ENCODE data around the gene MEIS1. TPM values are rescaled to one million over a fixed set of nuclear protein-coding genes. Genes with fewer than 3 reads are reported as not detected.

The MEIS1 gene
- total and polyA plus RNA-seq, 4 experiments from 2014 or later: not detected

- H3K4me3 ChIP-seq (ENCODE audit: low read length in 2 of 2): no peak overlapping the region
- peak overlapping the region in 1 of 7 donors; percentile 7 for H3K27ac Mint-ChIP-seq
These were observed 143.8 kb downstream of the MEIS1 start for GRCh38 chr2:66578687-66579106.

DNA sequence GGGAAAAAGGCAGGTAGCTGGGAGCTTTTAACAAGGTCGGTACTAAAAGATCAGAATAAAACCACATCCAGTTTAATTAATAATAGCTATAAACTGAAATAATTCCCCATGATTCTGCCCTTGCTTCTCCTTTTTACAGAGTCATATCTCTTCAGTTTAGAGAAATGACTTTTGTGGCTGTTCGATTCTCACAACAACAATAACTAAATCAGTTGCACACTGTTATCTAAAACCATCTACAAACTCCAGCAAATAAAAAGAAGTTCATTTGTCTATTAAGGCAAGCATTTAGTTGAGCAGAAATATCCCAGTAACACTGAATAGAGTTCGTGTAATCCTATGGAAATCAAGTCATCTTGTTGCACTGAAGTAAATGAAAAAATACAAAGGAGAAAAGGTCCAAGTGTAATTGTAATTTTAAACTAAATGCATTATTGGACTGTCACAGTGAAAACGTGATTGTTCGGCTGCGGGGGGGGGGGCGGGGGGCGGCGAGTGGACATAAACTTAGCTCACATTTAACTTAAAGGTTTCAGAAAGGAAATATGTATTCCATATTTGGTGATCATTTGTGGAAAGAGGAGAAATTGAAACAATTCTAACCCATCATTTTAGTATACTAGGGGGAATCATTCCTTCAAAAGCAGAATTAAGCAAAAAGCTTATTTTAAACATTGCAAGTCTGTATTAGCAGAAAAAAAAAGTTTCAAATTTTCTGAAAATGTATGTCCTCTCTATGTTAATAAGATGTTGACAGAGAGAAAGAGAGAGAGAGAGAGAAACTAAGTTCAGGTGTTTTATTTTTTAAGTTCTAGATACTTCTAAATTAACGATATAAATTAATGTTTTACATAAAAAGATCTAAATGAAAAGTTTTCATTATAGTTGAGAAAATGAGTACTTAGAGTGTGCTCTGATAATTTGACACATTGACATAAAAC lies 144.5 kb downstream of the MEIS1 start:
- Histone ChIP-seq H3K9me3 (ENCODE audit: control insufficient read depth in 1 of 2, low read length in 2 of 2) (no peaks in the 10 kb centered on the region), H3K36me3 (ENCODE audit: insufficient read depth, low read length) (no peaks in the 10 kb centered on the region), H3K27me3 (ENCODE audit: insufficient read depth, low read length) (peaks cover 36% of the 10 kb centered on the region), H3K4me1 (ENCODE audit: insufficient read depth, low read length) (no peaks in the 10 kb centered on the region), H3K27ac (ENCODE audit: low read depth, low read length) (no peak overlapping the region), H3K4me3 (ENCODE audit: low read length in 2 of 2) (no peak overlapping the region)
- ChIA-PET POLR2A (ENCODE audit: partially characterized antibody) (no interaction called here), CTCF (ENCODE audit: partially characterized antibody) (no interaction called here)
- Mint-ChIP-seq H3K27me3 (peaks cover 37 to 41% of the 10 kb centered on the region in 2 donors), H3K9me3 (peaks cover 0 to 13% (median 4%) of the 10 kb centered on the region in 8 donors), H3K4me1 (peaks cover 0 to 12% (median 3%) of the 10 kb centered on the region in 4 donors), H3K36me3 (no peaks in the 10 kb centered on the region), H3K27ac (peak overlapping the region in 1 of 7 donors; percentile 7), H3K4me3 (no peak overlapping the region)
- intact Hi-C loops (cut with micrococcal nuclease): no loop called here
- no peak for DNase-seq

More at GRCh38 chr2:66578687-66579106, 143.8 kb downstream of the MEIS1 start:
- DNase-seq: no peak
- intact Hi-C loops (cut with micrococcal nuclease): no loop called here
- Histone ChIP-seq H3K27ac (ENCODE audit: low read depth, low read length) (no peak overlapping the region), H3K27me3 (ENCODE audit: insufficient read depth, low read length) (peaks cover 33% of the 10 kb centered on the region), H3K4me1 (ENCODE audit: insufficient read depth, low read length) (no peaks in the 10 kb centered on the region), H3K9me3 (ENCODE audit: control insufficient read depth in 1 of 2, low read length in 2 of 2) (no peaks in the 10 kb centered on the region), H3K36me3 (ENCODE audit: insufficient read depth, low read length) (no peaks in the 10 kb centered on the region)
- peaks cover 0 to 13% (median 4%) of the 10 kb centered on the region in 8 donors for H3K9me3 Mint-ChIP-seq
- peaks cover 0 to 12% (median 3%) of the 10 kb centered on the region in 4 donors for H3K4me1 Mint-ChIP-seq
- peaks cover 35 to 41% of the 10 kb centered on the region in 2 donors for H3K27me3 Mint-ChIP-seq
- CTCF ChIA-PET (ENCODE audit: partially characterized antibody): no interaction called here
- POLR2A ChIA-PET (ENCODE audit: partially characterized antibody): no interaction called here
- H3K36me3 Mint-ChIP-seq: no peaks in the 10 kb centered on the region
- H3K4me3 Mint-ChIP-seq: no peak overlapping the region

- Mint-ChIP-seq H3K4me3 (peak overlapping the region in 1 of 8 donors; percentile 31), H3K36me3 (no peaks in the 10 kb centered on the region), H3K9me3 (peaks cover 0 to 13% (median 4%) of the 10 kb centered on the region in 8 donors), H3K27me3 (peaks cover 32 to 35% of the 10 kb centered on the region in 2 donors), H3K4me1 (peaks cover 0 to 6% (median 2%) of the 10 kb centered on the region in 4 donors), H3K27ac (no peak overlapping the region)
- intact Hi-C loops (cut with micrococcal nuclease): no loop called here
- Histone ChIP-seq H3K4me1 (ENCODE audit: insufficient read depth, low read length) (no peaks in the 10 kb centered on the region), H3K27me3 (ENCODE audit: insufficient read depth, low read length) (peaks cover 33% of the 10 kb centered on the region), H3K9me3 (ENCODE audit: control insufficient read depth in 1 of 2, low read length in 2 of 2) (no peaks in the 10 kb centered on the region), H3K36me3 (ENCODE audit: insufficient read depth, low read length) (no peaks in the 10 kb centered on the region), H3K27ac (ENCODE audit: low read depth, low read length) (no peak overlapping the region), H3K4me3 (ENCODE audit: low read length in 2 of 2) (no peak overlapping the region)
- ChIA-PET POLR2A (ENCODE audit: partially characterized antibody) (no interaction called here), CTCF (ENCODE audit: partially characterized antibody) (no interaction called here)
- DNase-seq: no peak
These were observed 145.5 kb downstream of the MEIS1 start for GRCh38 chr2:66580166-66581049.

DNA sequence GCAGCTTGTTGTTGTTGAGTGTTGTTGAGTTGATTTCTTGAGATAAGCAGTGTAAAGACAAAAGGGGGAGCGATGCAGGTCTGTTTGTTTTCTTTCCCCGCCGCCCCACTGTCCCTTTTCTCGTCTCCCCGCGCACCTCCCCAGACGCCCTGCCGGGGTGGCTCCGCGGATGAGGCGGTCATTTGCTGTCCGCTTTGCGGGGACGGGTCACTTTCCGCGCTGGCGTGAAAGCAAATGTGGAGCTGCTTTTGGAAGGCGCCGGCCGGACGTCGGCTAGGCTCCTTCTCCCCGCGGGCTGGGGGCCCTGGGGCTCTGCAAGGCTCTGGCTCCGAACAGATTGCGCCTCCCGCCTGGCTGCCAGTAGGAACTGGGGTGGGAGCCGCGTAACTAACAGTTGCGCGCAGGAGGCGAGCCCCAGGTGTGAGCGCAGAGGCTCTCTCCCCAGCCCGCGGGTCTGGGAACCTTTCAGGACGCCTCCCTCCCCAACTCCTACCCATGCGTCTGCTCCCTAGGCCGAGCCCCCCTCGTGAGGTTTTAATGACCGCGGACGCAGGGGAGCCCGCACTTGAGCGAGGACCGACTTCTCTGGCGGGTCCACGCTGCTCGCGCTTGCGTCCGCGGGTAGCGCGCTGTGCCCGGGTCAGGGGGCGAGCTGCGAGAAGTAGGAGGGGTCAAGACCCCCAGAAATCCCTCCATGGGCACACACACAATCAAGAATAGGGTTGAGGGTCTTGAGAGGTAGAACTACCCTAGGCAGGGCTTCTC lies 146.6 kb downstream of the MEIS1 start:
- Mint-ChIP-seq H3K4me1 (peaks cover 0 to 4% (median under 1%) of the 10 kb centered on the region in 4 donors), H3K9me3 (peaks cover 0 to 13% (median 4%) of the 10 kb centered on the region in 8 donors)
- intact Hi-C loops (cut with micrococcal nuclease): no loop called here

DNA sequence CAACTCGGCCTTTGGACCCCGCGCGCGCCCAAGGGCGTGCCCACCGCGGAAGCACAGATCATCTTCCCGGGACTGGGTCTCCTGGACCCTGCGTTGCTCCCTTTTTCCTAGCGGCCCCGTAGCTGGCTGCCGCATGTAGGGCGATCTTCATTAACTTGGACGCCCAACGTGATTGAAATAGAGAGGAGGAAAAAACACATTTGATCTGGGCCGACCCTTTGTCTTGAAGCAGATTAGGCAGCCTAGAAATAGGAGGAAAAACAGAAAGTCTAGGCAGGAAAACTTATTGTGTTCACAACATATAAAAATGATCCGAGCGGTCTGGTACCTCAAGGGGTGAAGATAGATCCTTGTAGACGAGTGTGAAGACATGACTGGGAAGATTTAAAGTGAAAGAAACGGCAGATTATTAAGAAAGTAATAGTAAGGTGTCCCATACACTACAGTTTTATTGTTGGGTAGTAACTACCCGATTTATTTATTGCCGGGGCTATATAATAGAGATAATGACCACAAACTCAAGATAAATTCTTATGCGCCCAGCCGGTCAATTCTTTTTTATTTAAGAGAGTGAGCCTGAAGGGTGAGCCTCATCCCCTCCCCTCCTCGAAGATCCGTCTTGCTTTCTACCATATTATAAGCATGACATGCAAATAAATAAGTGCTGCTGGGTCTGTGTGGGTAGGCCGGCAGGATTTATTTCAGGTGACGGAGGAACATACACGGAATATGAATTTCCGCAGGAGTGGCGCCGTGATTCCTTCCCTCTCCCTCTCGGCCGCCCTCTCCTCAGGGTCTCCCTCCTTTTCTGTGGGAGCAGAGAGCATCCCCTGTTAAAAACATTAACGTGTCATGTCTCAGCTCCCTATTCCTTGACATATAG lies 147.4 kb downstream of the MEIS1 start:
- Histone ChIP-seq H3K9me3 (ENCODE audit: control insufficient read depth in 1 of 2, low read length in 2 of 2) (no peaks in the 10 kb centered on the region), H3K4me1 (ENCODE audit: insufficient read depth, low read length) (no peaks in the 10 kb centered on the region), H3K4me3 (ENCODE audit: low read length in 2 of 2) (no peak overlapping the region), H3K27ac (ENCODE audit: low read depth, low read length) (no peak overlapping the region), H3K27me3 (ENCODE audit: insufficient read depth, low read length) (peaks cover 31% of the 10 kb centered on the region), H3K36me3 (ENCODE audit: insufficient read depth, low read length) (no peaks in the 10 kb centered on the region)
- DNase-seq: no peak
- POLR2A ChIA-PET (ENCODE audit: partially characterized antibody): no interaction called here
- CTCF ChIA-PET (ENCODE audit: partially characterized antibody): no interaction called here
- Mint-ChIP-seq H3K36me3 (no peaks in the 10 kb centered on the region), H3K9me3 (peaks cover 0 to 13% (median 3%) of the 10 kb centered on the region in 8 donors), H3K27ac (no peak overlapping the region), H3K27me3 (peaks cover 27% of the 10 kb centered on the region in 2 donors), H3K4me3 (no peak overlapping the region), H3K4me1 (peaks cover 0 to 4% (median under 1%) of the 10 kb centered on the region in 4 donors)
- intact Hi-C loops (cut with micrococcal nuclease): no loop called here

More for the DNA sequence above, 146.6 kb downstream of the MEIS1 start:
- H3K4me3 Mint-ChIP-seq: peak overlapping the region in 1 of 8 donors; percentile 31
- CTCF ChIA-PET (ENCODE audit: partially characterized antibody): no interaction called here
- peaks cover 33% of the 10 kb centered on the region for H3K27me3 ChIP-seq (ENCODE audit: insufficient read depth, low read length)
- no peak overlapping the region for H3K27ac Mint-ChIP-seq
- POLR2A ChIA-PET (ENCODE audit: partially characterized antibody): no interaction called here
- no peak for DNase-seq
- H3K4me1 ChIP-seq (ENCODE audit: insufficient read depth, low read length): no peaks in the 10 kb centered on the region
- no peaks in the 10 kb centered on the region for H3K36me3 Mint-ChIP-seq
- peaks cover 30 to 33% of the 10 kb centered on the region in 2 donors for H3K27me3 Mint-ChIP-seq
- no peak overlapping the region for H3K27ac ChIP-seq (ENCODE audit: low read depth, low read length)
- H3K4me3 ChIP-seq (ENCODE audit: low read length in 2 of 2): no peak overlapping the region
- no peaks in the 10 kb centered on the region for H3K36me3 ChIP-seq (ENCODE audit: insufficient read depth, low read length)
- no peaks in the 10 kb centered on the region for H3K9me3 ChIP-seq (ENCODE audit: control insufficient read depth in 1 of 2, low read length in 2 of 2)
